ENCODE measurements around the gene APPBP2.
A peak's percentile ranks its signal among the peaks of the same experiment; 100 is the strongest.
"Not testable (repeated sequence)": the region's sequence is repeated elsewhere in the genome, so short reads cannot be mapped to it uniquely, and the experiment has no call there.

Gene APPBP2

GRCh38 chr17:60525685-60526514 lies at the start of gene APPBP2:
APPBP2 (minus strand) TSS chr17:60526242; CDS start chr17:60525931, 311 bp downstream.
- DNase-seq (ENCODE audit: low spot score) = peak; percentile 85

- no peak for DNase-seq (ENCODE audit: low spot score)
Measured at GRCh38 chr17:60573236-60574051, 47.4 kb upstream of the APPBP2 start.

- DNase-seq (ENCODE audit: low spot score) = no peak
Measured at GRCh38 chr17:60565233-60565632, 39.2 kb upstream of the APPBP2 start.

- no peak for DNase-seq (ENCODE audit: low spot score)
Measured at GRCh38 chr17:60563743-60564142, 37.7 kb upstream of the APPBP2 start.

GRCh38 chr17:60562421-60562820 lies 36.4 kb upstream of the APPBP2 start:
- no peak for DNase-seq (ENCODE audit: low spot score)

- no peak for DNase-seq (ENCODE audit: low spot score)
Measured at GRCh38 chr17:60560860-60561257, 34.8 kb upstream of the APPBP2 start.

DNA sequence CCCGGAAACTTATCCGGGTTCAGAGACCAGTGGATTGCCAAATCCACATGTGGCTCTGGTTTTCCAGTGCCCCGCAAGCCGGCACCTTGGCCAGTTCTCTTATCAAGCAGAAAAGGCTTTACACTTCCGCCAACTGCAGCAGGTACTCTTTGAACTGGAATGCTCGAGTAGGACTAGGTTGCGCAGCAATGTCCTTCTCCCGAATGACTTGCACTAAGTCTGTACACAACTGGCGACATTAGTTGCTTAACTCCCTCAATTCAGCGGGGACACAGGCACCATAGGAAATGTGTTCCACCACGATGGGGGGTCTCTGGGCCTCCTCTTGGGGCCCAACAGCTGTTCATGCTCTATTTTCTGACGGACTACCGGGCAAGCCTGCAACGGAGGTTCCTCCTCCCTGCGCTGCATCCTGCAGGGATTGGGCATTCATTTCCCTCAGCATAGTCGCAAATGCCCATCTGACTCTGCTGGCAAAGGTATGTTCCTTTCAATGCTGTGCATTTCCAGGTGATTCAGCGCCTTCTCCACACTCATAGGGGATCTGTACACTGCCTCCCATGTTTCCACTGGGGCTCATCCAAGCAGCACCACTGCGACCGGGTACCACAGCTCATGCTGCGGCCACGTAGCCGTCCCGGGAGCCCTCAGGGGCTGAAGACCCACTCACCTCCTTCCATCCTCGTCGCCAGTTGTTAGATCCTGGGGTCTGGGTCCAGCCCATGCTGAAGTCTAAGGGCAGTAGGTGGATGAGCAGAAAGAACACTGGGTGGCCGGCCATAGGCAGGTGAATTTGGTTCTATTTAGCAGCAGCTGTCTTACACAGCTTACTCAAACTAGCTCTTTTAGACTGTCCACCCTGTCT lies 34.2 kb upstream of the APPBP2 start:
- DNase-seq (ENCODE audit: low spot score) = no peak

GRCh38 chr17:60559659-60559994 lies 33.6 kb upstream of the APPBP2 start:
- DNase-seq (ENCODE audit: low spot score) = no peak

DNA sequence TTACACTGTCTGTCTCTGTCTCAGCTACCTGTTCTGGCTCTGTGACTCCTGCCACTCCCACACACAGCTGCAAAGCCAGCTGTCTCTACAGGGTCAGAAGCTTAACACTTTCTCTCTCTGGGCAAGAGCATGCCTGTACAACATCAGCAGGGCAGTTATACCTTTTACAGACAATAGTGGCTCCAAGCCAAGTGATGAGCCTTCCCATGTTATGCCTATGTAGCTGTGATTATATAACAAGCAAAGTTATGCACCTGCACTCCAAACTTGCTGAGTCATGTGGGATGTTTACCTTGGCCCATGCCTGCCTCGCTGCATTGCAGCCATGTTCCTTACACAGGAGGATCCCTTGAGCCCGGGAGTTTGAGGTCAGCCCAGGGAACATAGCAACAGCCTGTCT lies 31.8 kb upstream of the APPBP2 start:
- DNase-seq (ENCODE audit: low spot score) = no peak

DNA sequence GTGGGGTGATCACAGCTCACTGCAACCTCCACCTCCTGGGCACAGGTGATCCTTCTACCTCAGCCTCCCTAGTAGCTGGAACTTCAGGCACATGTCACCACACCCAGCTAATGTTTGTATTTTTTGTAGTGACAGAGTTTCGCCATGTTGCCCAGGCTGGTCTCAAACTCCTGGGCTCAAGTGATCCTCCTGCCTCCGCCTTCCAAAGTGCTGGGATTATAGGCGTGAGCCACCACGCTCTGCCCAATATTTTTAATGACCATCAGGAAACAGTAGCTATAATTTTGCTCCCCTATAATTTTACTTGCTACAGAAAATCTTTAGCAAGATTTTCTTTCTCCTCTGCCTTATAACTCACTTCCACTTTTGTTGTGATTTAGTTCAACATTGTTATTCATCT lies 29.7 kb upstream of the APPBP2 start:
- DNase-seq (ENCODE audit: low spot score) = no peak

GRCh38 chr17:60554377-60554788 lies 28.3 kb upstream of the APPBP2 start:
- DNase-seq (ENCODE audit: low spot score) = no peak

GRCh38 chr17:60552255-60552654 lies 26.2 kb upstream of the APPBP2 start:
- DNase-seq (ENCODE audit: low spot score) = not testable (repeated sequence)

DNA sequence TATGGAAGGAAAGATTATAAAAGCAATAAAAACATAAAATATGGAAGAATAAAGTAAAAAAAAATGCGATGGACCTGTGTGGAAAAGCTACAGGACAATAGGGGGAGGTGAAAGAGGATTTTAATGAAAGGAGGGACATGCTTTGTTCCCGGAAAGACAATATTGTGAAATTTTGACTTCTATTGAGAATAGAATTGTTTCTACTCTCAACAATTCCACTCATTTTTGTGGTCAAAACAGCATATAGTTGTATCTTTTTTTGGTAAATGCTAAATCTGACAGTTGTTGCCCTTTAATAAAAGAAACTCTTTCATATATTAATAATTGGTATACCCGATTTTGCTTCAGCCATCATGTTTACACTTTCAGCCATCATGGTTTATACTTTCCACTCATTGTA lies 22.9 kb upstream of the APPBP2 start:
- no peak for DNase-seq (ENCODE audit: low spot score)

- no peak for DNase-seq (ENCODE audit: low spot score)
Measured at GRCh38 chr17:60545465-60546191, 19.6 kb upstream of the APPBP2 start.

DNA sequence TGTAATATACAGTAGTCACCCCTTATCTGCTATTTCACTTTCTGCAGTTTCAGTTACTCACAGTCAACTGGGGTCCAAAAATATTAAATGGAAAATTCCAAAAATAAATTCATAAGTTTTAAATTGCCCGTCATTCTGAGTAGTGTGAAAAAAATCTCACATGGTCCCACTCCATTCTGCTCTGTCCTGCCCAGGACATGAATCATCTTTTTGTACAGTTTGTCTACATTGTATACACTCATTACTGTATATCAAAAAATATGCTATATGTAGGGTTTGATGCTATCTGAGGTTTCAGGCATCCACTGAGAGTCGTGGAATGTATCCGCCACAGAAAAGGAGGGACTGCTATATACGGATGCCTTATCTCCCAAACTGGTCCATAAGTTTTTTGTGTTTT lies 16.0 kb upstream of the APPBP2 start:
- DNase-seq (ENCODE audit: low spot score) = no peak

DNA sequence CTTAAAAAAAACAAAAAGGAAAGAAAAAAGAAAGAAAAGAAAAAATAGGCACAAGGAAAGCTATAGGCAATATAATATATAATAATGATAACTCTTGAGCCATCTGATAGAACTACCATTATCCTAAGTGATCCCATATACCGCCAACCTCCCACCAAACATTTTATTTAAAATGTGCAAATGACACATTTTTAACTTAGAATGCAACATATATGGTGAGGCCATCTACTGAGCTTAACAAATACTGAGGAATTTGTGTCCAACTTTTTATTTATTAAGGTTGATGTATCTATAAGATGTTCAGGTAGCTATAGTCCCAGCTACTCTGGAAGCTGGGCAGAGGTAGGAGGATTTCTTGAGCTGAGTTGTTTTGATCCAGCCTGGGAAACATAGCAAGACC lies 14.4 kb upstream of the APPBP2 start:
- no peak for DNase-seq (ENCODE audit: low spot score)

- DNase-seq (ENCODE audit: low spot score) = no peak
Measured at GRCh38 chr17:60539807-60540206, 13.8 kb upstream of the APPBP2 start.

GRCh38 chr17:60538726-60539125 lies 12.7 kb upstream of the APPBP2 start:
- no peak for DNase-seq (ENCODE audit: low spot score)

DNA sequence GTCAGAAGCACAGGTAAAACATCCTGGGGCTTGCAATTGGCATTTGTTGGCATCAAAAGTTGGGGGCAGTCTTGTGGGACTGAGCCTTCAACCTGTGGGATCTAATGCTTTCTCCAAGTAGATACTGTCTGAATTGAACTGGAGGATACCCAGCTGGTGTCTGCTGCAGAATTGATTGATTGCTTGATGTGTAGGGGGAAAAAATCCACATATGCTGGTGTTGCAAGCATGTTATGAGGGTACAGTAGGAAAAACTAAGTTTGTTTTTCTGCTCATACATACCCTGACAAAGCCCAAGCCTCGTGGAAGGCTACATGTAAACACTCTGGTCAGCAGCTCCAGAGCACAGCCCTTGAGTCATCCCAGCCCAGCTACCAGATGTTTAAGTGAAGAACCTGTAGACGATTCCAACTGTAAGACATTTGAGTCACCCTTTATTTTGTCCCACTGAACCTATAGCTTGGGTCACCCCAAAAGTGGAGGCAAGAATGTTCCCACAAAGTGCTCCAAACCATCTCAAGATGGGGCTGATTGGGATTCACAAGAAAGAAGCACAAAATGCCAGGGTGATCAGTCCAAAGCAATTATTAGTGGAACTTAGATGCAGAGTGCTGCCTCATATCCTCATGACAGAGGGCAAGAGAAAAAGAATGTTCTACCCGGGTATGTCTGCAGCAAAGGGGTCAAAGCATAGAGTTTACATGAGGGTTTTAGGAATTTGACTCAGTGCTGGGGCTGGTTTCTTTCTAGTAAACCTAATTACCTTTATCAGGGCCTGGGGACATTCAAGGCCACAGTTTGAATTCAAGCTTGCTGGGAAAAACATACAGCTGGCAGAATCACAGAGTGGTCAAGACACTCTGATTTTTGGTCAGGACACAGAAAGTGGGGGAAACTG lies 9.6 kb upstream of the APPBP2 start:
- DNase-seq (ENCODE audit: low spot score) = no peak

- DNase-seq (ENCODE audit: low spot score) = no peak
Measured at GRCh38 chr17:60534613-60535157, 8.6 kb upstream of the APPBP2 start.
